HAP-1 (cell line): ENCODE data around the gene BMPER.
"Not testable (repeated sequence)": the region's sequence is repeated elsewhere in the genome, so short reads cannot be mapped to it uniquely, and the experiment has no call there.

Experiments used
- DNase-seq, 2 experiments: peaks; one replicate each; pipeline ENCODE4 v3.0.0-alpha.2; 2016 to 2020; ENCODE audit warnings: low spot score in 2 of 2
- H3K27me3 ChIP-seq: fragments of 250-450 bp; sonication (Bioruptor Pico); 2 replicates; pipeline ENCODE4 v1.5.1; 2020; ENCODE audit warnings: low read depth, mild to moderate bottlenecking, moderate library complexity
- H3K36me3 ChIP-seq: fragments of 250-450 bp; sonication (Bioruptor Pico); replicated peaks from 2 replicates; pipeline ENCODE4 v1.5.1; 2020; ENCODE audit warnings: mild to moderate bottlenecking
- H3K4me1 ChIP-seq: fragments of 250-450 bp; sonication (Bioruptor Pico); 2 replicates; pipeline ENCODE4 v1.5.1; 2020; ENCODE audit warnings: mild to moderate bottlenecking
- H3K4me3 ChIP-seq: fragments of 250-450 bp; sonication (Bioruptor Pico); 2 replicates; pipeline ENCODE4 v1.5.1; 2020; ENCODE audit warnings: mild to moderate bottlenecking, moderate library complexity
- H3K9me3 ChIP-seq: fragments of 250-450 bp; sonication (Bioruptor Pico); 2 replicates; pipeline ENCODE4 v1.5.1; 2020; ENCODE audit warnings: mild to moderate bottlenecking, moderate library complexity
- in situ Hi-C: fragments of 300-500 bp; cut with MboI; formaldehyde crosslinking; loops from 3 replicates; pipeline ENCODE4 v1.14.3; 2020; ENCODE audit warnings: low sequenced_read_pairs, inconsistent platforms, mixed read lengths

BMPER gene

DNA sequence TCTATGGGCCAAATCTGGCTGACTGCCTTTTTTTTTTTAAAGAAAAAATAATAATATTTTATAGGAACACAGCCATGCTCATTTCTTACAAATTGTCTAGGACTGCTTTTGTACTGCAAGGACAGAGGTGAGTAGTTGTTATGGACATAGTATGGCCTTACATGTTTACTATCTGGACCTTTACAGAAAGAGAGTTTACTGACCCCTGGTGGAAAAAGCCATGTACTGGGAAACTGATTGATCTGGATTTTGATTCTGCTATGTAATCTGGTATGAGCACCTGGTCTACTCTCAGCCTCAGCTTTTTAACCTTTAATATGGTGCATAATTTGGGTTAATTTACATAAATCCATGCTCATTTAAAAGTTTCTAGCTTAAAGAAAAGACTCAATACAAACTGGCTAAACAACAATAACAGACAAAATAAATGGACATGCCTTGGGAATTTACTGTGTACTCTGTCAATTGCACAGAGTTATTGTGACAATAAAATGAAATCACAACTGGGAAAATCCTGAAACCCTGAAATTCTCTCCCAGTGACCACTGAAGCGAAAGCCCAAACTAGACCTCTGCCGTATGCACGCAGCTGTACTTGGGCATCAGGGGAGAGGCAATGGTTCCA lies 260.7 kb downstream of the BMPER start:
- Histone ChIP-seq H3K27me3 (no peaks in the 10 kb centered on the region), H3K4me3 (no peak overlapping the region), H3K36me3 (no peaks in the 10 kb centered on the region), H3K9me3 (no peaks in the 10 kb centered on the region), H3K4me1 (no peaks in the 10 kb centered on the region)
- in situ Hi-C loops = no loop called here
- no peak for DNase-seq

DNA sequence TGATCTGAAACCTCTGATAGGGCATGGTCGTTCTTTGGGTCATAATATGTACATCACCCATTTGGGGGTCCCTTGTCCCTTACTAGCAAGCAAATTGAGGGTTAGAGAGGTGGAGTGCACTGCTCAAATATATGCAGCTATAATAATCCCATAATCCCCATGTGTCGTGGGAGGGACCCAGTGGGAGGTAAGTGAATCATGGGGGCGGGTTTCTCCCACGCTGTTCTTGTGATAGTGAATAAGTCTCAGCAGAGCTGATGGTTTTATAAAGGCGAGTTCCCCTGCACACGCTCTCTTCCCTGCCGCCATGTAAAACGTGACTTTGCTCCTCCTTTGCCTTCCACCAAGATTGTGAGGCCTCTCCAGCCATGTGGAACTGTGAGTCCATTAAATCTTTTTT lies 262.7 kb downstream of the BMPER start:
- in situ Hi-C loops = no loop called here
- Histone ChIP-seq H3K4me3 (no peak overlapping the region), H3K9me3 (no peaks in the 10 kb centered on the region), H3K36me3 (no peaks in the 10 kb centered on the region), H3K27me3 (no peaks in the 10 kb centered on the region), H3K4me1 (no peaks in the 10 kb centered on the region)
- no peak for DNase-seq

DNA sequence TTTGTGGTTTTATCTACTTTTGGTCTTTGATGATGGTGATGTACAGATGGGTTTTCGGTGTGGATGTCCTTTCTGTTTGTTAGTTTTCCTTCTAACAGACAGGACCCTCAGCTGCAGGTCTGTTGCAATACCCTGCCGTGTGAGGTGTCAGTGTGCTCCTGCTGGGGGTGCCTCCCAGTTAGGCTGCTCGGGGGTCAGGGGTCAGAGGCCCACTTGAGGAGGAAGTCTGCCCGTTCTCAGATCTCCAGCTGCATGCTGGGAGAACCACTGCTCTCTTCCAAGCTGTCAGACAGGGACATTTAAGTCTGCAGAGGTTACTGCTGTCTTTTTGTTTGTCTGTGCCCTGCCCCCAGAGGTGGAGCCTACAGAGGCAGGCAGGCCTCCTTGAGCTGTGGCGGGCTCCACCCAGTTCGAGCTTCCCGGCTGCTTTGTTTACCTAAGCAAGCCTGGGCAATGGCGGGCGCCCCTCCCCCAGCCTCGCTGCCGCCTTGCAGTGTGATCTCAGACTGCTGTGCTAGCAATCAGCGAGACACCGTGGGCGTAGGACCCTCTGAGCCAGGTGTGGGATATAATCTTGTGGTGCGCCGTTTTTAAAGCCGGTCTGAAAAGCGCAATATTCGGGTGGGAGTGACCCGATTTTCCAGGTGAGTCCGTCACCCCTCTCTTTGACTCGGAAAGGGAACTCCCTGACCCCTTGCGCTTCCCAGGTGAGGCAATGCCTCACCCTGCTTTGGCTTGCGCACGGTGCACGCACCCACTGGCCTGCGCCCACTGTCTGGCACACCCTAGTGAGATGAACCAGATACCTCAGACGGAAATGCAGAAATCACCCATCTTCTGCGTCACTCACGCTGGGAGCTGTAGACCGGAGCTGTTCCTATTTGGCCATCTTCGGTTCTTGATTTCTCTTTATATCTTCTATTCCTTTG lies 269.6 kb downstream of the BMPER start:
- H3K4me3 ChIP-seq, H3K4me1 ChIP-seq, H3K36me3 ChIP-seq, DNase-seq, in situ Hi-C loops, H3K27me3 ChIP-seq, H3K9me3 ChIP-seq: not testable (repeated sequence)

DNA sequence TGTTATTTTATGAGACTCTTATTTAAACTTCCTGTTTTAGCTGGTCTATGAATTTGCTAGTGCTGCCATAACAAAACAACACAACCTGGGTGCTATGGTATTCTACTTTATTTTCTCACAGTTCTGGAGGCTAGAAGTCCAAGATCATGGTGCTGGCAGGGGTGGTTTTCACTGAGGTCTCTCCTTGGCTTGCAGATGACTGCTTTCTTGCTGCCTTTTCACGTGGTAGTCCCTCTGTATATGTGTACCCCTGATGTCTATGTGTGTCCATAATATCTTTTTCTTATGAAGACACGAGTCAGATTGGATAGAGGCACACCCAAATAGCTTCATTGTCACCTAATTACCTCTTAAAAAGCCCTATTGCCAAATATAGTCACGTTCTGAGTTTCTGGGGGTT lies 270.5 kb downstream of the BMPER start:
- in situ Hi-C loops = no loop called here
- Histone ChIP-seq H3K27me3 (no peaks in the 10 kb centered on the region), H3K9me3 (no peaks in the 10 kb centered on the region), H3K4me3 (no peak overlapping the region), H3K4me1 (no peaks in the 10 kb centered on the region), H3K36me3 (no peaks in the 10 kb centered on the region)
- DNase-seq = no peak

DNA sequence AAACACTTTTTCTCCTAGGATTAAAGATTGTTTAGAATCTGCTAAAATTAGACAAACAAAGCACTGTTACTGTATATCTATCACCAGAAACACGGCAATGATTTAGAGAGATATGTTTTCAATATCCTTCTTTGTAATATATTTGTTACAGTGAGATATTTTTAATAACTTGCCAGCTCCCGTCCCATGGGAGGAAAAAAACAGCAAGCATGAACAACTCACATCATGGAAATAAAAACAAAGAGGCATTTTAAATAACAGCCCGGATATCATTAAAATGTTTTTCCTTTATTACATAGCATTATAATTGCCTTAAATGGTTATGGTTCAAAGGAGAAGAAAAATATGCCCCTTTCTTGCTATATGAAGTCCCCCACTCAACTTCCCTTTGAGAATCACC lies 272.1 kb downstream of the BMPER start:
- in situ Hi-C loops = no loop called here
- H3K9me3 ChIP-seq = no peaks in the 10 kb centered on the region
- no peaks in the 10 kb centered on the region for H3K27me3 ChIP-seq
- H3K36me3 ChIP-seq = no peaks in the 10 kb centered on the region
- no peak for DNase-seq
- no peaks in the 10 kb centered on the region for H3K4me1 ChIP-seq
- no peak overlapping the region for H3K4me3 ChIP-seq

DNA sequence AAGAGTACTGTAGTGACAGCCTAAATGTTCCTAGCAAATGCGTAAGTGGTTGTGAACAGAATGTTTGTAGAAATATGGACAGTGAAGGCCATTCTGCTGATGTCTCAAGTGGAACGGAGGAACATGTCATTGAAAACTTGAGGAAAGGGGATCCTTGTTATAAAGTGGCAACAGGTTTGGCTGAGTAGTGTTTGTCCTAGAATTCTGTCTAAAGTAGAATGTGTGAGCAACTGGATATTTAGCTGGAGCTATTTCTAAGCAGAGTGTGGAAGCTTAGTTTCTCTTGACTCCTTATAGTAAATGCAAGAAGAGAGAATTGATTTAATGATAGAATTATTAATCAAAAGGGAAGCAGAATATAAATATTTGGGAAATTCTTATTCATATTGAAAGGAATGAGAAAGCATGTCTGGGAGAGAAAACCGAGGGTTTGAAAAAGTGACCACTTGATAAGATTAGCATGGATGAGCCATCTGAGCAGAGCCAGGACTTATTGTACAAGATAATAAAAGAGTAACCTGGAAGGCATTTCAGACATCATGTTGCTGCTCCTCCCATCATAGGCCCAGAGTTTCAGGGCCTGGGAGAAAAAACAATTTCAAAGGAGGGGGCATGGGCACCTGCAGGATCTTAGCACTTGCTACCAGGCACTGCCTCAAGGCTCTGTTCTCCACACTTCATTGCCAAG lies 276.1 kb downstream of the BMPER start:
- no peak for DNase-seq
- Histone ChIP-seq H3K9me3 (no peaks in the 10 kb centered on the region), H3K4me1 (no peaks in the 10 kb centered on the region), H3K4me3 (no peak overlapping the region), H3K36me3 (no peaks in the 10 kb centered on the region), H3K27me3 (no peaks in the 10 kb centered on the region)
- in situ Hi-C loops = no loop called here

DNA sequence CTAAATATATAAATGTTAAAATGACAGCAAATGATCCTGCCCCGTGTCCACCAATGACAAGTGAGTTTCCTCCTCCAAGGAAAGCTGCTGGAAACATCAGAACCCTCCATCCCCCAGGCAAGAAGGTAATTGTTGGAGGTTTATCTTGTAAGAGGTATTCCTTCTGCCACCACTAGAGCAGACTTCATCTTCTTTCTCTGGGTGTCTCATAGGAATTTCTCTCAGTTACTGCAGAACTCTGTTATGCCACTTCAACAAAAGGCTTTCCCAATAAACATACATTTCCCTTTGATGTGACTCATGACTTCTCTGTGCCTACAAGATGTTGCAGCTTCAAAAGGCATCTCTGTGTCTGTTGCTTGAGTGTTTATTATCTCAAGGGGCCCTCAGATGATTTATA lies 279.1 kb downstream of the BMPER start:
- DNase-seq = no peak
- H3K9me3 ChIP-seq = no peaks in the 10 kb centered on the region
- in situ Hi-C loops = no loop called here
- H3K27me3 ChIP-seq = no peaks in the 10 kb centered on the region
- no peaks in the 10 kb centered on the region for H3K36me3 ChIP-seq
- H3K4me3 ChIP-seq = no peak overlapping the region
- no peaks in the 10 kb centered on the region for H3K4me1 ChIP-seq

DNA sequence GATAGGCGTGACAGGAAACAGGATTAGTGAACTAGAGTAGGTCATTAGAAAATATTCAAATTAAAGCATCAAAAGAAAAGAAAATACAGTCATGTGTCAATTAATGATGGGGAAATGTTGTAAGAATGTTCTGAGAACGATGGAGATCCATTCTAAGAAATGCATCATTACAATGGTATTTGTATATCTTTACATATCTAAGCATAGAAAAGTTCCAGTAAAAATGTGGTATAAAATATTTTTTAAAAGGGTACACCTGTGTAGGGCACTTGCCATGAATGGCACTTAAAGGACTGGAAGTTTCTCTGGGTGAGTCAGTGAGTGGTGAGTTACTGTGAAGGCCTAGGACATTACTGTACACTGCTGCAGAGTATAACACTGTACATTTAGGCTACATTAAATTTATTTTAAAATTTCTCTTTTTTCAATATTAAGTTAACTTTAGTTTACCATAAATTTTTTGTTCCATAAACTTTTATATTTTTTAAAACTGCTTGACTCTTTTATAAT lies 282.5 kb downstream of the BMPER start:
- in situ Hi-C loops = no loop called here
- H3K9me3 ChIP-seq = no peaks in the 10 kb centered on the region
- no peaks in the 10 kb centered on the region for H3K36me3 ChIP-seq
- DNase-seq = no peak
- no peak overlapping the region for H3K4me3 ChIP-seq
- H3K4me1 ChIP-seq = no peaks in the 10 kb centered on the region
- H3K27me3 ChIP-seq = no peaks in the 10 kb centered on the region

DNA sequence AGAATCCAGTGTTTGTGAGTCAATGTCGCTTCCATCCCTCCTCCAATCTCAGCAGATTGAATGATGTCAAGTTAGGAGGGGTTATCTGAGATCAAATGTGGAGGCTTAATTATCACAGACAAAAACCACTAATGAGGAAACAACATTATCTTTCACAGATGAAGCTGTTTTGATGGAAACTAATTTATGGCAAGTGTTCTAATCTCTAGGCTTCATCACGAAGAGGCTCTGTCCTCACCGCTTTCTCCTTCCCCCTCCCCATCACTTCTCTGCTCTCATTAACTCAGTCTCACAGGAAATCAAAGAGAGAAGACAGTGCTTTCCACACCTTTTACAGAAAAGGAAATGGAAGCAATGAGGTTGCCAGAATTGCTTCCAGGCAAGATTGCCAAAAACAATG lies 283.7 kb downstream of the BMPER start:
- no peak for DNase-seq
- in situ Hi-C loops = no loop called here
- Histone ChIP-seq H3K9me3 (no peaks in the 10 kb centered on the region), H3K36me3 (no peaks in the 10 kb centered on the region), H3K27me3 (no peaks in the 10 kb centered on the region), H3K4me3 (no peak overlapping the region), H3K4me1 (no peaks in the 10 kb centered on the region)

DNA sequence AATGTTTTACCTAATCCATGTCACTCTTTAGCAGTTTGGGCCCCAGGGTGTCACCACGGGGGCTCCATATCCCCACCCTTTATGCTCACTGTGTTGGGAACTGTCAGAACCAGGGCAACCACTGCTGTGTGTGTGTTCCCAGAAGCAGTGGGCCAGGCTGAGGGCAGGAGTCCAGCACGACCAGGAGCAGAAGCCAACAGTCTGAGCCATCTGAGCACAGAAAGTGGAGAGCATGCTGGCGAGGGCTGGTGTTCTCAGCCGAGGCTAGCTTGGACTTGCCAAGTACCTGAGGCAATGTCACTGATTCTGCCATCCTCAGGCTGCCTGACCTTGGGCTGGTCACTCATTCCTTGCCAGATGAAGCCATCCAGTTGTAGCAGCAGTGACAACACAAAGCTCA lies 285.0 kb downstream of the BMPER start:
- no peak for DNase-seq
- H3K4me3 ChIP-seq = no peak overlapping the region
- no peaks in the 10 kb centered on the region for H3K9me3 ChIP-seq
- no peaks in the 10 kb centered on the region for H3K4me1 ChIP-seq
- no peaks in the 10 kb centered on the region for H3K27me3 ChIP-seq
- no peaks in the 10 kb centered on the region for H3K36me3 ChIP-seq
- in situ Hi-C loops = no loop called here

DNA sequence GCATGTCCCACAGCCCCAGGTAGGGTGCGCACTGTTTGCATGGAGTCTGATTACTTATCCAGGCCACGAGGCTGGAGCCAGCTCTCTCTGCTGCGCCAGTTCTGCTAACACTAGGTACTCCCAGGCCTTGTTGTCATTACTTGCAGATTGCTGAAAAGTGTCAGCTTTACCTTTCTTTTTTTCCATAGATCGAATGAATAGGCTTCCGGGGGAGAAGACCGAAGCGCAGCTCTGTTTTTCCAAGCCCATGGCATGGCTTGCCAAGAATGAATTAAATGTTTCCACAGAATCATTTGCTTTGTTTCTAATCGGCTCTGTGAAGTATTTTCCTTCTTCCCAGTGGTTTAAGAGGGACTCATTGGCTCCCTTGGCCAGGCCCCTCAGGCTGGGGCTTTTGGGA lies 285.8 kb downstream of the BMPER start:
- DNase-seq = no peak
- Histone ChIP-seq H3K36me3 (no peaks in the 10 kb centered on the region), H3K27me3 (no peaks in the 10 kb centered on the region), H3K4me3 (no peak overlapping the region), H3K4me1 (no peaks in the 10 kb centered on the region), H3K9me3 (no peaks in the 10 kb centered on the region)
- in situ Hi-C loops = no loop called here

DNA sequence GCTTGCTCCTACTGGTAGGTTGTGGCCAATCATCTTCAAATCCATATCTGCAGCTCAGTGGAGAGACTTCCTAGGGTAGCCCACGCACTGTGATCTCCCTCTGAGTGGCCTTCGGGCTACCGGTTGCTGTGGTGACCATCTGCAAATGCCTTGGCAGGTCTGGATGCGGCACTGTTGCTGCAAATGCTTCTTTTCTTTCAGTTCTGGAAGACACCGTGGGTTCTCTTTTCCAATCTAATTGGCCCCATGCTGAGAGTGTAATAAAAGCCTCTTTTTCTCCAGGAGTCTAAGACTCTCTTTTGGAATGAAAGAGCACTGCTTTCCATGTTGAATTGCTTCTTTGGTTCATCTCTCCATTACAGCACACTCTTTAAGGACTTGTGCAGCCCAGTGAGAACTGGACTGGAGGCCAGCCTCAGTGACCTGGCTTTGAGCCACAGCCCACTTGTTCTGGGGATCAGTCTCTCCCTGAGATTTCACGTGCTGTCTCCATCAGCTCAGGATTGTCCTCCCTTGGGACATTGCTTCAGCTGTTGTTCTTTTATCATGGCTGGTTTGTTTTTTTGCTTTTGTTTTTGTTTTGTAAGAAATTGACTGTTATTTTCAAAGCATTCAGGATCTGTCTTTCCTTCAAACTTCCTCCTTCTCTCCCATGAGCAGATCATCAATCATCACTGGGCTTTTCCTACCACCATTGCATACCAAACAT lies 286.6 kb downstream of the BMPER start:
- H3K9me3 ChIP-seq = no peaks in the 10 kb centered on the region
- H3K27me3 ChIP-seq = no peaks in the 10 kb centered on the region
- H3K36me3 ChIP-seq = no peaks in the 10 kb centered on the region
- in situ Hi-C loops = no loop called here
- no peaks in the 10 kb centered on the region for H3K4me1 ChIP-seq
- DNase-seq = no peak
- H3K4me3 ChIP-seq = no peak overlapping the region

DNA sequence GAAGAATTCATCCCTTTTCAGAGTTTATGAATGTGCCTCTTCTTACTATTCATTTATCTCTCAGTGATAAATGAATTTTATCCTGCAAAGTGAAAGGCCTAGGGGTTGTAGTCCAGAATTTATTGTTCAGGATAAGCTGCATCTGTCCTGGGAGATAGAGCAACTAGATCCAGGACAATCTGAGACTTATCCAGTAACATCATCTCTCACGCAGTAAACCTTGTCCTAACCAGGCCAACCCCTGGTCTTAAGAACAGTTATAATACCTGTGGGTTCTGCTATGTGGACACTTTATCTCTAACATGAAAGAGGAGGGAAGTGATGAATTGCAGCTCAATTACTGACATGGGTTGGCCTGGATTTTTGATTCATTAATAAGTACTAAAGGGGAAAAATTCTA lies 287.6 kb downstream of the BMPER start:
- no peak overlapping the region for H3K4me3 ChIP-seq
- no peaks in the 10 kb centered on the region for H3K36me3 ChIP-seq
- no peaks in the 10 kb centered on the region for H3K27me3 ChIP-seq
- H3K4me1 ChIP-seq = no peaks in the 10 kb centered on the region
- no peak for DNase-seq
- in situ Hi-C loops = no loop called here
- no peaks in the 10 kb centered on the region for H3K9me3 ChIP-seq
